ENCODE results near the gene GRM8. TPM values are rescaled to one million over a fixed set of nuclear protein-coding genes. Genes with fewer than 3 reads are reported as not detected.

GRM8 gene
- total and polyA plus RNA-seq, 2 experiments from 2014 or later = 0.92 to 1.3 TPM

- Histone ChIP-seq H3K27me3 (no peaks in the 10 kb centered on the region), H3K27ac (no peak overlapping the region), H3K4me3 (no peak overlapping the region), H3K36me3 (no peaks in the 10 kb centered on the region), H3K4me1 (ENCODE audit: low read depth) (no peaks in the 10 kb centered on the region), H3K9me3 (ENCODE audit: low read depth) (no peaks in the 10 kb centered on the region)
- no peak for TF ChIP-seq CTCF (IDR thresholded peaks at IDR 0.05; ENCODE audit: low read depth, low read length)
- DNase-seq (ENCODE audit: low read depth in 1 of 2, low spot score in 1 of 2) = no peak
Measured at GRCh38 chr7:126957443-126957842, 295.3 kb downstream of the GRM8 start.

GRCh38 chr7:126953461-126953860, 299.3 kb downstream of the GRM8 start:
- no peak for DNase-seq (ENCODE audit: low read depth in 1 of 2, low spot score in 1 of 2)
- TF ChIP-seq CTCF (IDR thresholded peaks at IDR 0.05; ENCODE audit: low read depth, low read length) = no peak
- H3K4me1 ChIP-seq (ENCODE audit: low read depth) = no peaks in the 10 kb centered on the region
- no peak overlapping the region for H3K27ac ChIP-seq
- no peaks in the 10 kb centered on the region for H3K27me3 ChIP-seq
- H3K36me3 ChIP-seq = no peaks in the 10 kb centered on the region
- H3K4me3 ChIP-seq = no peak overlapping the region
- H3K9me3 ChIP-seq (ENCODE audit: low read depth) = no peaks in the 10 kb centered on the region

- Histone ChIP-seq H3K4me1 (ENCODE audit: low read depth) (no peaks in the 10 kb centered on the region), H3K27ac (no peak overlapping the region), H3K36me3 (no peaks in the 10 kb centered on the region), H3K27me3 (no peaks in the 10 kb centered on the region), H3K4me3 (no peak overlapping the region), H3K9me3 (ENCODE audit: low read depth) (no peaks in the 10 kb centered on the region)
- DNase-seq (ENCODE audit: low read depth in 1 of 2, low spot score in 1 of 2) = no peak
- no peak for TF ChIP-seq CTCF (IDR thresholded peaks at IDR 0.05; ENCODE audit: low read depth, low read length)
Measured at GRCh38 chr7:126948664-126949063, 304.1 kb downstream of the GRM8 start.

- H3K27ac ChIP-seq = no peak overlapping the region
- no peaks in the 10 kb centered on the region for H3K9me3 ChIP-seq (ENCODE audit: low read depth)
- no peaks in the 10 kb centered on the region for H3K36me3 ChIP-seq
- H3K4me1 ChIP-seq (ENCODE audit: low read depth) = no peaks in the 10 kb centered on the region
- no peak for TF ChIP-seq CTCF (IDR thresholded peaks at IDR 0.05; ENCODE audit: low read depth, low read length)
- no peak for DNase-seq (ENCODE audit: low read depth in 1 of 2, low spot score in 1 of 2)
- no peaks in the 10 kb centered on the region for H3K27me3 ChIP-seq
- H3K4me3 ChIP-seq = no peak overlapping the region
Measured at GRCh38 chr7:126940723-126941307, 311.9 kb downstream of the GRM8 start.

- Histone ChIP-seq H3K9me3 (ENCODE audit: low read depth) (no peaks in the 10 kb centered on the region), H3K27ac (no peak overlapping the region), H3K4me1 (ENCODE audit: low read depth) (no peaks in the 10 kb centered on the region), H3K4me3 (no peak overlapping the region), H3K36me3 (no peaks in the 10 kb centered on the region), H3K27me3 (peaks cover 6% of the 10 kb centered on the region)
- DNase-seq (ENCODE audit: low read depth in 1 of 2, low spot score in 1 of 2) = no peak
- no peak for TF ChIP-seq CTCF (IDR thresholded peaks at IDR 0.05; ENCODE audit: low read depth, low read length)
Measured at GRCh38 chr7:126937171-126937570, 315.6 kb downstream of the GRM8 start.
